Lower leg skin (tissue), 4 donors: ENCODE results near the gene MID1. TPM values are rescaled to one million over a fixed set of nuclear protein-coding genes. Genes with fewer than 3 reads are reported as not detected.

Source experiments
- DNase-seq, 2 donors: peaks; one replicate each; pipeline ENCODE4 v3.0.0-alpha.2; 2019; ENCODE audit warnings: low spot score in 2 of 2
- H3K4me3 ChIP-seq: fragments of 200-600 bp; sonication (generic); 2 replicates; pipeline ENCODE4 v1.5.1; 2017; ENCODE audit warnings: mild to moderate bottlenecking, low read depth; ENCODE audit not compliant: poor library complexity, severe bottlenecking
- POLR2A ChIP-seq, 2 donors: fragments of 450-650 bp; IDR thresholded peaks; one replicate each; pipeline ENCODE4 v1.6.1; 2016 to 2017; ENCODE audit warnings: antibody characterized with exemption in 2 of 2, mild to moderate bottlenecking in 1 of 2, moderate library complexity in 1 of 2
- WGBS, 2 donors: methylation state at CpG; one replicate each; pipeline ENCODE4 v1.1.5; 2018; 5-methylcytosine and 5-hydroxymethylcytosine counted together
- intact Hi-C: fragments of 100-400 bp; cut with DNase I; formaldehyde crosslinking; loops from one replicate; pipeline ENCODE4 v1.15.0; 2023; ENCODE audit warnings: low total_unique reads
- total RNA-seq, 4 donors: library from RNA; depleted of rRNA; stranded (reverse); fragments of >200 nt; gene quantifications; one replicate each; pipeline ENCODE4 v1.1.0, GENCODE V29; 2016
- TF ChIP-seq, protein P1 (sequence below), 3 donors: fragments of 450-650 bp; IDR thresholded peaks; one replicate each; pipeline ENCODE4 v1.5.1; 2016; ENCODE audit warnings: antibody characterized with exemption in 3 of 3, mild to moderate bottlenecking in 3 of 3, moderate library complexity in 2 of 3

Gene MID1
- total RNA-seq, 4 donors from 2014 or later: 2.7 to 7.2 (median 3.9) TPM

DNA sequence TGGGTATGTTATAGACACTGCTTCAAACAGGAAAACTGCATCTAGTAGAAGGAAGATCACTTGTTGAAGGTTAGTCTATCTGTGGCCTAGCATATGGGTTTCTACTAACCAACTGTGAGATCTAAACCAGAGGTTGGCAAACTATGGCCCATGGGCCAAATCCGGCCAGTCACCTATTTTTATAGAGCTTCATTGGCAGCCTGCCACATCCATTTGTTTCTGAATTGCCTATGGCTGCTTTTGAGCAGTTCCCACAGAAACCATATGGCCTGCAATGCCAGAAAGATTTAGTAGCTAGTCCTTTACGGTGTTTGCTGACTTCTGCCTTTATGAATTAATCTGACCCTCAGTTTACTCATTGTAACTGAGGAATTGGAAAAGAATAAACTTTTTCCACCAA is 71.1 kb downstream of the MID1 start:
- WGBS, 2 donors: 58 to 61% methylated on average over 2 of the region's 2 CpGs
- H3K4me3 ChIP-seq: no peak overlapping the region
- intact Hi-C loops: no loop called here
- no peak for DNase-seq
- TF ChIP-seq POLR2A (IDR thresholded peaks at IDR 0.05): no peak
- TF ChIP-seq, protein P1, sequence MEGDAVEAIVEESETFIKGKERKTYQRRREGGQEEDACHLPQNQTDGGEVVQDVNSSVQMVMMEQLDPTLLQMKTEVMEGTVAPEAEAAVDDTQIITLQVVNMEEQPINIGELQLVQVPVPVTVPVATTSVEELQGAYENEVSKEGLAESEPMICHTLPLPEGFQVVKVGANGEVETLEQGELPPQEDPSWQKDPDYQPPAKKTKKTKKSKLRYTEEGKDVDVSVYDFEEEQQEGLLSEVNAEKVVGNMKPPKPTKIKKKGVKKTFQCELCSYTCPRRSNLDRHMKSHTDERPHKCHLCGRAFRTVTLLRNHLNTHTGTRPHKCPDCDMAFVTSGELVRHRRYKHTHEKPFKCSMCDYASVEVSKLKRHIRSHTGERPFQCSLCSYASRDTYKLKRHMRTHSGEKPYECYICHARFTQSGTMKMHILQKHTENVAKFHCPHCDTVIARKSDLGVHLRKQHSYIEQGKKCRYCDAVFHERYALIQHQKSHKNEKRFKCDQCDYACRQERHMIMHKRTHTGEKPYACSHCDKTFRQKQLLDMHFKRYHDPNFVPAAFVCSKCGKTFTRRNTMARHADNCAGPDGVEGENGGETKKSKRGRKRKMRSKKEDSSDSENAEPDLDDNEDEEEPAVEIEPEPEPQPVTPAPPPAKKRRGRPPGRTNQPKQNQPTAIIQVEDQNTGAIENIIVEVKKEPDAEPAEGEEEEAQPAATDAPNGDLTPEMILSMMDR (IDR thresholded peaks at IDR 0.05): no peak

DNA sequence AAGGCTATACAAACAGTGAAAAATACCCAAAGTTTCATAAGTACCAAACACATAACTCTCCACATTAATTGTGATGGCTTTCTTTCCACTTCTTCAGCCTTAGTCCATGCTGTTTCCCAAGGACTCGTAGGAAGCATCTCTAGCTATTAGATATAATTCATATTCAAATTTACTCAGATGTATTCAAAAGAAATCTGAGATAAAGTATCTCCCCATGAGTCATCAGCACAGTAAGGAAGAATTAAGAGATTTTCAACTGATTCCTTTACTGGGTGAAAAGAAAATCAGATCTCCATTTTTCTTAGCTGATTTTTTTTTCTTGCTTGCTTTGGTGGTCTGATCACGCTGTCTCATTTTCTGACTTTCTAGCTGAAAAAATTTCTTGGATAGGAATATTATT is 71.7 kb downstream of the MID1 start:
- TF ChIP-seq, protein P1 (IDR thresholded peaks at IDR 0.05): no peak
- no peak for TF ChIP-seq POLR2A (IDR thresholded peaks at IDR 0.05)
- no peak overlapping the region for H3K4me3 ChIP-seq

GRCh38 chrX:10545882-10546281 is 74.5 kb downstream of the MID1 start:
- no peak for DNase-seq
- 29 to 38% methylated on average over 1 of the region's 1 CpG for WGBS, 2 donors
- intact Hi-C loops: no loop called here
- H3K4me3 ChIP-seq: no peak overlapping the region
- no peak for TF ChIP-seq POLR2A (IDR thresholded peaks at IDR 0.05)

More for the DNA sequence above, 71.7 kb downstream of the MID1 start:
- 67% methylated on average over 2 of the region's 2 CpGs for WGBS, 2 donors
- DNase-seq: no peak
- intact Hi-C loops: no loop called here

DNA sequence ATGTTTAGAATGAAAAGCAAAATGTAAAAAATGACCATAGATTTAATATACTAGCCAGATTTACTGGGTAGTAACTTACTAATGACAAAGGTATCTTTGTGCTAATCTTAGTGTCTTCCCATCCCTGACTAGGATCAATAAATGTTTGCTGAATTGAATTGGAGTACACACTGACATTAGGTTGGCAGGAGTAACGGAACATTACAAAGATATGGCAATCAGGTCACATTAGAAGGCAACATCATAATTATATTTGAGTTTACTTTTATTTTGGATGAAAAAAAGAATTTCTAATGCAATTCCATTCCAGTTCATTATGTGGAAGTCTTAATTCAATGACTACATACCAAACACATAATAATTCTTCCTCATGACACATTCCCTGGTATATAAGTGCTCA is 77.8 kb downstream of the MID1 start:
- no peak for DNase-seq
- WGBS, 2 donors: 87 to 94% methylated on average over 1 of the region's 1 CpG
- TF ChIP-seq, protein P1 (IDR thresholded peaks at IDR 0.05): no peak
- intact Hi-C loops: no loop called here
- H3K4me3 ChIP-seq: no peak overlapping the region

DNA sequence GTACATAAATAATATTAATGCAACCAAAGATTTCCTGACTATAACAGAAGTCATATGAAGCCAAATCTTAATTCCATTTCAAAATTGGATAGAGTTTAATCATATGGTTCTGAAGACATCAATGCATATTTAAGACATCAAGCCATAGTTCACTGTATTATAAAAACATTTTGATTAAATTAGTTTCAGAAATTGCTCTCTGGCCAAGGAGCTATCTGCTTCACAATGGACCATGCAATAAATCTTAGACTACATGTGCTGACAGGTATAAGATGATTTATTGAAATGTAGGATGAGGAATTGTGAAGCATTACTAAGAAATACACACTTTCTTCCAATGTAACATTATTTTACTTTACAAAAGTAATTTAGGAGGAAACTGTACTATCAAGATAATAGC is 81.6 kb downstream of the MID1 start:
- intact Hi-C loops: no loop called here
- H3K4me3 ChIP-seq: no peak overlapping the region
- TF ChIP-seq POLR2A (IDR thresholded peaks at IDR 0.05): no peak
- TF ChIP-seq, protein P1 (IDR thresholded peaks at IDR 0.05): no peak
- no peak for DNase-seq

DNA sequence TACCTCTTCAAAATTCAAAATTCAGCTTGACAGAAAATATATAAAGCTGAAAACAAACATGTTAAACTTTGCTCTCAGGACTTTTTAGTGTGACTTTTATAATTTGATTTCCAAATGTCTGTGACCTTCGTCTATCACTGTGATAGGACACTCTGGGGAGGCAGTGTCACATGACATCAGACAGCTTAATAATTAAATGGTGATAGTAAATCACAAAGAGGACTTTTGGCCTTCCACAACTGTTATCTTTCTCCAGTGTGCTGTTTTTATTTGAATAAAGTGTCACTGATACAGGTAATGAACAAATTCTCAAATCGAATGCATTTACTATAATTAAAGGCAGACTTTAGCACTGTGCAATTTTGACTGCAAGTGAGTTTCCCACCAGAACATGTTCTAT is 83.1 kb downstream of the MID1 start:
- intact Hi-C loops: no loop called here
- WGBS, 2 donors: 61 to 66% methylated on average over 2 of the region's 2 CpGs
- no peak for DNase-seq
- no peak overlapping the region for H3K4me3 ChIP-seq
- TF ChIP-seq, protein P1 (IDR thresholded peaks at IDR 0.05): no peak
- no peak for TF ChIP-seq POLR2A (IDR thresholded peaks at IDR 0.05)
